ENCODE measurements around the gene DHRS12.

DNA sequence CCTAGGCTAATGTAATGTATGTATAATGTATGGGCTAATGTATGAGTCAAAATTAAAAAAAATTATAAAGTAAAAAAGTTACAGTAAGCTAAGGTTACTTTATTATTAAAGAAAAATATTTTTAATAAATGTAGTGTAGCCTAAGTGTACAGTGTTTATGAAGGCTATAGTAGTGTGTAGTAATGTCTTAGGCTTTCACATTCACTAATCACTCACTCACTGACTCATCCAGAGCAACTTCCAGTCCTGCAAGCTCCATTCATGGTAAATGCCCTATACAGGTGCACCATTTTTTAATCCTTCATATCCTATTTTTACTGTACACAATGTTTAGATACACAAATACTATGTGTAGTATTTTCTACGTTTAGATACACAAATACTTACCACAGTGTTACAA lies 42.8 kb upstream of the DHRS12 start:
- TF ChIP-seq, protein P1, sequence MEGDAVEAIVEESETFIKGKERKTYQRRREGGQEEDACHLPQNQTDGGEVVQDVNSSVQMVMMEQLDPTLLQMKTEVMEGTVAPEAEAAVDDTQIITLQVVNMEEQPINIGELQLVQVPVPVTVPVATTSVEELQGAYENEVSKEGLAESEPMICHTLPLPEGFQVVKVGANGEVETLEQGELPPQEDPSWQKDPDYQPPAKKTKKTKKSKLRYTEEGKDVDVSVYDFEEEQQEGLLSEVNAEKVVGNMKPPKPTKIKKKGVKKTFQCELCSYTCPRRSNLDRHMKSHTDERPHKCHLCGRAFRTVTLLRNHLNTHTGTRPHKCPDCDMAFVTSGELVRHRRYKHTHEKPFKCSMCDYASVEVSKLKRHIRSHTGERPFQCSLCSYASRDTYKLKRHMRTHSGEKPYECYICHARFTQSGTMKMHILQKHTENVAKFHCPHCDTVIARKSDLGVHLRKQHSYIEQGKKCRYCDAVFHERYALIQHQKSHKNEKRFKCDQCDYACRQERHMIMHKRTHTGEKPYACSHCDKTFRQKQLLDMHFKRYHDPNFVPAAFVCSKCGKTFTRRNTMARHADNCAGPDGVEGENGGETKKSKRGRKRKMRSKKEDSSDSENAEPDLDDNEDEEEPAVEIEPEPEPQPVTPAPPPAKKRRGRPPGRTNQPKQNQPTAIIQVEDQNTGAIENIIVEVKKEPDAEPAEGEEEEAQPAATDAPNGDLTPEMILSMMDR (IDR thresholded peaks at IDR 0.05; ENCODE audit: low read depth, low read length) = no peak
- no peak for TF ChIP-seq EZH2phosphoT487 (IDR thresholded peaks at IDR 0.05; ENCODE audit: low read depth)

All from OCI-LY3 (cell line).